Type B pancreatic cell (in vitro differentiated cells): ENCODE measurements around the gene SPRED3. TPM values are rescaled to one million over a fixed set of nuclear protein-coding genes. Genes with fewer than 3 reads are reported as not detected.

Experiments
- DNase-seq: peaks from one replicate; pipeline ENCODE4 v3.0.0; 2021; ENCODE audit warnings: mixed read lengths; ENCODE audit not compliant: unreplicated experiment; ENCODE audit errors: extremely low spot score
- H3K27ac Mint-ChIP-seq: 2 replicates; pipeline ENCODE4 v1.8.0; 2021; ENCODE audit warnings: mild to moderate bottlenecking, mixed read lengths
- H3K27me3 Mint-ChIP-seq: 2 replicates; pipeline ENCODE4 v1.8.0; 2021; ENCODE audit warnings: mixed read lengths
- H3K36me3 Mint-ChIP-seq: 2 replicates; pipeline ENCODE4 v1.8.0; 2021; ENCODE audit warnings: mixed read lengths
- H3K4me1 Mint-ChIP-seq: one replicate; pipeline ENCODE4 v1.8.0; 2021; ENCODE audit warnings: mixed read lengths; ENCODE audit not compliant: unreplicated experiment
- H3K4me3 Mint-ChIP-seq: 2 replicates; pipeline ENCODE4 v1.8.0; 2021; ENCODE audit warnings: mild to moderate bottlenecking, mixed read lengths
- H3K9me3 Mint-ChIP-seq: 2 replicates; pipeline ENCODE4 v1.8.0; 2021; ENCODE audit warnings: mixed read lengths
- total RNA-seq: library from RNA; stranded (reverse); gene quantifications from 2 replicates; pipeline ENCODE4 v1.2.1, GENCODE V29; 2021; ENCODE audit warnings: low replicate concordance
- TF ChIP-seq, protein P1 (sequence below): fragments of 200-600 bp; sonication (generic); conservative IDR thresholded peaks from 2 replicates; pipeline ENCODE4 v1.5.0; 2021; ENCODE audit warnings: antibody characterized with exemption, mild to moderate bottlenecking

The SPRED3 gene
- total RNA-seq, 1 donor from 2014 or later: 4.2 TPM

DNA sequence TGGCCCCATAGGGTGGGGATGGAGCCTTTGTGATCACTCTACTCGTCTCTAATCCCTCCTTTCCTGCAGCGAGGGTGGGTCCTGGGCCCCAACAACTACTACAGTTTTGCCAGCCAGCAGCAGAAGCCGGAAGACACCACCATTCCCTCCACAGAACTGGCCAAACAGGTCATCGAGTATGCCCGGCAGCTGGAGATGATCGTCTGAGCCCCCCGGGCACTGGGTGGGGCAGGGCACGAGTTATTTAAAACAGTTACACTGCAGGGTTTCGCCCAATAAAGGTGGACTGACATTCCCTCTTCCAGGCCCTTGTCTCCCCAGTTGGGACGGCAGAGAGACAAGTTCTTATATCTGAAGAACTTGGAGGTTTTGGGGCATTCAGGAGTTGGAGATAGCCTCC, 5.3 kb upstream of the SPRED3 start:
- peaks cover 7% of the 10 kb centered on the region for H3K27me3 Mint-ChIP-seq
- peaks cover 19% of the 10 kb centered on the region for H3K36me3 Mint-ChIP-seq
- TF ChIP-seq, protein P1, sequence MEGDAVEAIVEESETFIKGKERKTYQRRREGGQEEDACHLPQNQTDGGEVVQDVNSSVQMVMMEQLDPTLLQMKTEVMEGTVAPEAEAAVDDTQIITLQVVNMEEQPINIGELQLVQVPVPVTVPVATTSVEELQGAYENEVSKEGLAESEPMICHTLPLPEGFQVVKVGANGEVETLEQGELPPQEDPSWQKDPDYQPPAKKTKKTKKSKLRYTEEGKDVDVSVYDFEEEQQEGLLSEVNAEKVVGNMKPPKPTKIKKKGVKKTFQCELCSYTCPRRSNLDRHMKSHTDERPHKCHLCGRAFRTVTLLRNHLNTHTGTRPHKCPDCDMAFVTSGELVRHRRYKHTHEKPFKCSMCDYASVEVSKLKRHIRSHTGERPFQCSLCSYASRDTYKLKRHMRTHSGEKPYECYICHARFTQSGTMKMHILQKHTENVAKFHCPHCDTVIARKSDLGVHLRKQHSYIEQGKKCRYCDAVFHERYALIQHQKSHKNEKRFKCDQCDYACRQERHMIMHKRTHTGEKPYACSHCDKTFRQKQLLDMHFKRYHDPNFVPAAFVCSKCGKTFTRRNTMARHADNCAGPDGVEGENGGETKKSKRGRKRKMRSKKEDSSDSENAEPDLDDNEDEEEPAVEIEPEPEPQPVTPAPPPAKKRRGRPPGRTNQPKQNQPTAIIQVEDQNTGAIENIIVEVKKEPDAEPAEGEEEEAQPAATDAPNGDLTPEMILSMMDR: no peak
- DNase-seq: no peak
- H3K27ac Mint-ChIP-seq: peak overlapping the region; percentile 83
- H3K4me3 Mint-ChIP-seq: peak overlapping the region; percentile 55
- H3K4me1 Mint-ChIP-seq: peaks cover 8% of the 10 kb centered on the region
- no peaks in the 10 kb centered on the region for H3K9me3 Mint-ChIP-seq

DNA sequence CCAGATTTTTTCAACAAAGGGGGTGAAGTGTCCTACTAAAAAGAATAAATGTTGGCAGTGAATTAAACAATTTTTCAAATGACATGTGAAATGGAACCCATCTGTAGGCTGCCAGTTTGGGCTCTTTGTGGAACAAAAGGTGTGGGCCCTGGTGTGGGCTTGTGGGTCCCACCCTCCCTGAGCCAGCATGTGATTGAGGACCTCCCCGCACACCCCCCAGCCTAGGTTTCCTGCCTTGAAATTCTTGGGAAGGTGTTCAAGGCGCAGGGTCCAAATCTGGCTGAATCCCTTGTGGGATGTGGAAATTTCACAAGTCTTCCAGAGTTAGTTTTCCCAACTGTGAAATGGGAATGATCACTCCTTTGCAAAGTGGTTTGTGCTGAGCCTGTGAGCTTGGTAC, 4.8 kb upstream of the SPRED3 start:
- H3K27ac Mint-ChIP-seq: peak overlapping the region; percentile 83
- TF ChIP-seq, protein P1: no peak
- H3K4me1 Mint-ChIP-seq: peaks cover 9% of the 10 kb centered on the region
- no peaks in the 10 kb centered on the region for H3K9me3 Mint-ChIP-seq
- DNase-seq: no peak
- H3K4me3 Mint-ChIP-seq: peak overlapping the region; percentile 55
- H3K27me3 Mint-ChIP-seq: peaks cover 8% of the 10 kb centered on the region
- peaks cover 19% of the 10 kb centered on the region for H3K36me3 Mint-ChIP-seq

DNA sequence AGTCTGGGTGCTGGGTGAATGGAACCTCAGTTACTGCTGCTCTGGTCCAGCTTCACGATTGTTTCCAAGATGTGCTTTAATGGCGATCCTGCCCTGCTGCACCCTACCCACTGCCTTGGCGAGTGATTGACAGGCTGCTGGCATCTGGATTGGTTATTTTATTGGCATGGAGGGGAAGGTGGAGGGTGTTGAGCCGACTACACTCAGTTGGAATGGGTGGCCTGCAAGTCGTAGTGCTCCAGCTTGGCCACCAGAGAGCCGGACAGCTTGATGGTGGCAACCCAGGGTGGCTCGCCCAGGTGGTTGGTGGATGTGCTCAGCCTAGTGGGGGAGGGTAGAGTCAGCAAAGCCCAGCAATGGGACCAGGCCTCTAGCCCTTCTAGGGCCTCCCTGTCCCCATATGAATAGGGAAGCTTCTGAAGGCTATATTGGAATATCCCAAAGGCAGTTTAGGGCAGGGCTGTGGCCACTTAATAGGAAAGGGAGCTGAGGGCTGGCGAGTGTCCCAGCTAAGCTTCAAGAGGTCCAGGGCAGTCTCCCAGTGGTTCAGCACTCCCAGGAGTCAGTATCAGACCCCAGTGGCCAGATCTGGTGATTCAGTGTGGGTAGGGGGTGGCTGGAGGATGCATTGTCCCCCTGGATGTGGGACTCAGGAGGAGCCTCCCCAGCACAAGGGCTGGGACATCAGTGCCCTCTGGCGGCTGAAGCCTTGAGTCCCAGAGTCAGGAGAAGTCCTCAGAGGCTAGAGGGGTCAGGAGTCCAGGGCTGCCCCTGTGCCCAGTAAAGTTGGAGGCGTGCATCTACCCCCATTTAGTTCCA, 4.1 kb upstream of the SPRED3 start:
- Mint-ChIP-seq H3K4me1 (peaks cover 9% of the 10 kb centered on the region), H3K27ac (peak overlapping the region; percentile 51), H3K9me3 (no peaks in the 10 kb centered on the region), H3K27me3 (peaks cover 9% of the 10 kb centered on the region), H3K36me3 (peaks cover 18% of the 10 kb centered on the region), H3K4me3 (peak overlapping the region; percentile 36)
- TF ChIP-seq, protein P1: peak; percentile 31
- no peak for DNase-seq

DNA sequence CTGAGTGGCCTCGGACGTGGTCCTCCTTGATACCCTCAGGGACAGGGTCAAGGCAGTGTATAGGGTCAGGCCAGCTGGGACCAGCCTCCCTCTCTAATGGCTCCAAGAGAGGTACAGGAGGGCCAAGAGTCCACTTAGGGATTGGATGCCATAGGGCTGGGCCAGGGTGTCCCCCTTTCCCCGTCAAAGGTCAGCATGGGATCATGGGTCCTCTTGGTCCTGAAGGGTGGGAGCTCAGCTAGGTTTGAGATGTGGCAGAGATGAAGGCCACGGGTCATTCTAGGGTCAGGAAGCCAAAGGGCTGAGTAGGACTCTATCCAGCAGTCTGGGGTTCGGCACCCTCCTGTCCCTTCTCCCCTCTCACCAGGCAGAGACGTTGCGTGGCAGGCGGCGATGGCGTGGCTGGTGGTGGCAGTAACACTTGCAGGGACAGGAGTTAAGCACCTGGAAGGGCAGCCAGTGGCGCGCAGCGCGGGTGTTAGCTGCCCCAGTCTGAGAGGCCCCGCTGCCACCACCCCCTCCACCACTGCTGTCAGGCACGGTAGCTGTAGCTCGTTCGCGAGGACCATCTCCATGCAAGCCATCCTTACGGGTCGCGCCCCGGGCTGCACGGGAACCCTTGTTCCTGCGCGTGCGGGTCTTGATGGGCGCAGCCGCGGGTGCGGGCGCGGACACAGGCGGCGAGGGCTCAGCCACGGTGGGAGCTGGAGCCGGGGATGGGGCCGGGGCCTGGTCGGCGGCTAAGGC, 3.3 kb upstream of the SPRED3 start:
- Mint-ChIP-seq H3K9me3 (no peaks in the 10 kb centered on the region), H3K27ac (no peak overlapping the region), H3K27me3 (peaks cover 15% of the 10 kb centered on the region), H3K4me1 (peaks cover 9% of the 10 kb centered on the region), H3K4me3 (peak overlapping the region; percentile 36), H3K36me3 (peaks cover 15% of the 10 kb centered on the region)
- DNase-seq: no peak
- TF ChIP-seq, protein P1: no peak

DNA sequence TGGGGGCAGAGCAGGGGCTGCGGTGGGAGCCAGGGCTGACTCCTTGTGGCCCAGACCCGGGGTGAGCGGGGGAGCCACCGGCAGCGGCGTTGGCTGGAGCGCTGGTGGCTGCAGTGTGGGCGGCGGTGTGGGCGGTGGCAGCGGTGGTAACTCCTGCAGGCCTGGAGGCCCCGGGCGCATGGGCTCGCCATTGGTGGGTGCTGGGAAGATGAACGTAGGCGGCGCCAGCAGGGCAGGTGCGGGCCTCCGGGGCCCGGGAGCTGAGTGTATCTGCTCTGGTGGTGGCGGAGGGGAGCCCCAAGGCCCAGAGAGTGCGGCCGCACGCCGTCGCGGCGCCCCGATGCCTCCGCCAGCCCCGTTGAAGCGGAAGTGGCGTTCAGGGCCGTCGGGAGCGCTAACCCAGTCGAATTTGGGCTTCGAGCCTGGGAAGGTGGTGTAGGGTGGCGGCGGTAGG, 2.7 kb upstream of the SPRED3 start:
- Mint-ChIP-seq H3K27ac (no peak overlapping the region), H3K36me3 (peaks cover 17% of the 10 kb centered on the region), H3K4me3 (no peak overlapping the region), H3K4me1 (peaks cover 9% of the 10 kb centered on the region), H3K9me3 (no peaks in the 10 kb centered on the region), H3K27me3 (peaks cover 18% of the 10 kb centered on the region)
- TF ChIP-seq, protein P1: no peak
- no peak for DNase-seq
